Activated CD4-positive, CD25-positive, alpha-beta regulatory T cell treated with anti-CD3 and anti-CD28 coated beads, Interleukin-2, amount 50 U/mL, for 72 hours (primary cell): ENCODE results near the gene MICAL1.

ENCODE experiments used
- DNase-seq: peaks from one replicate; pipeline ENCODE4 v3.0.0; 2021

MICAL1 gene

DNA sequence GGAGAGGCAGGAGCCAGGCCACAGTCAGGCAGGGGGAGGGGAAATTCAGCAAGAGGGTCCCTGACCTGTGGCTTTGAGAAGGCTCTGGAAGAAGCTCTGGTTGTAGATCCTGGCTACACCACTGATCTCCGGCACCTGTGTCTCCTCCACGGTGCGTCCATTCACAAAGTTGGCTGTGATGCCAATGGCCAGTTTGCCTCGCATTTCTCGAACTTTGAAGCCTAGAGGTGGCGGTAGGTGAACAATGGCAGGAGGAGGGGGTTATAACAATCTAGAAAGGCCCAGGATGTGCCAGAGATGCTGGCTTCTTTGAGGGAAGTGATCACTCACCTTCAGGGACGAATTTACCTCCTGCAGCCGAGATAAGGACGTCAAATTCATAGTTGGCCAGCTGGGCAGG, 3.4 kb downstream of the MICAL1 start:
- no peak for DNase-seq

DNA sequence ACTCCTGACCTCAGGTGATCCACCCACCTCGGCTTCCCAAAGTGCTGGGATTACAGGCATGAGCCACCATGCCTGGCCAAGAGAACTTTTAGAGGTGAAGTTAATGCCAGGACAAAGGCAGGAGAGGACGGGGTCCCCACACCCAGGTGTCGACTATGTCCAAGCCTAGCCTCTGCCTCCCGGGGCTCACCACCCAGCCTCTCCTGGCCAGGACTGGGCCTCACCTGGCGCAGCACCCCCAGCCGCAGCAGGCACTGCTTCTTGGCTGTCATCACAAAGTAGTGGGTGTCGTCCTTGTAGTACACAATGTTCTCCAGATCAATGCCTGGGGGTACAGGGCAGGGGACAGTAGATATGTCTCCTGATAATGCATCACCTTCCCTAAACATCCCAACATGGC, 4.2 kb downstream of the MICAL1 start:
- DNase-seq = no peak

DNA sequence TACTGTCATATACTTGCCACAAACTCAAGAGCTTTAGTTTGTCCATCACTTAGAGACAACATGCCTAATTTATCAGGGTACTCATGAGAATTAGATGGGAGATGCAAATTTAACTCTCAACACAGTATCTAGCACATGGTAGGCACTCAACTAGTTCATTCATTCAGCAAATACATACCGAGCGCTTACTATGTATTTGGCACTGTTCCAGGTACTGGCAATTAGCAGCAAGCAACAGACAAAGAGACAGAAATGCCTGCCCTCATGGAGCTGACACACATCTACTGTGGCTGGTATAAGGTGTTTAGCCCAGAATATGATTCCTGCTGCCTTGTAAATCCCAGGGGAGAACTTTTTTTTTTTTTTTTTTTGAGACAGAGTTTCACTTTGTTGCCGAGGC, 4.8 kb downstream of the MICAL1 start:
- no peak for DNase-seq

DNA sequence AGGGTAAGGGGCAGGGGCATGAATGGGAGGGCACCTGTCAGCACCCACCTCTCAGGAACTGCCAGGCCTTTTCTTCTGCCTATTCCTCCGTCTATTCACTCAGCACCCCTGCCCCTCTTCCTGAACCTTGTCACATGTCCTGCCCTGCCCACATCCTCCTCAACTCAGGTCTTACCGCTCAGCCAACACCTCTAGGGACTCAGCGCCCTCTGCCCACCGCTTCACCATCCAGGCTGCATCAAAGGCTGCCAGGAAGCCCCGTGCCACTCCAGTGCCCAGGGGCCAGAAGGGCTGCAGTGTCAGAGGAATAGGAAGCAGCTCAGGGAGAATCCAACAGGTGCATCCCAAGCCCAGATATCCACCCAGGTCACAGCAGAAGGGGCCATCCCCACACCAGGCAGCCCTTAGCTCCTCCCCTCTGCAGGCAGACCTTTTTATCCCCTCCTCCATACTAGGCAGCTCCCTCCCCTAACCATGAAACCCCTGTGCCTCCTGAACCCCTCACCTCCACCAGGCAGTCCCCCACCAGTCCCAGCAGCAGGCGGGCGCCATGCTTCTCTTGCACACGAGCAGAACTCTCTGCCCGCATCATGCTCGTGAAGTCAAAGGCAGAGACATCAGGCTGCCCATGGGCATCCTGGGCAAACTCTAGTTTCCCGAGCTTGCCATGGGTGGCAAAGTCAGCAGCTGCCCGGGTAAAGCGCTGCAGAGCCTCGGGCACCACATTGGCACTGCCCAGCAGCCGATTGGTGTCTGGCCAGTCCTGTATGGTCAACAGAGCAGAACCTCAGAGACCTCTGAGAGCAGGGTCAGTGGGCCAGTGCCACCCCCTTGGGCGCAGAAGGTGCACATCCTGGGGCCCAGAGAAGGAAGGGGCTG, 5.5 kb downstream of the MICAL1 start:
- no peak for DNase-seq

DNA sequence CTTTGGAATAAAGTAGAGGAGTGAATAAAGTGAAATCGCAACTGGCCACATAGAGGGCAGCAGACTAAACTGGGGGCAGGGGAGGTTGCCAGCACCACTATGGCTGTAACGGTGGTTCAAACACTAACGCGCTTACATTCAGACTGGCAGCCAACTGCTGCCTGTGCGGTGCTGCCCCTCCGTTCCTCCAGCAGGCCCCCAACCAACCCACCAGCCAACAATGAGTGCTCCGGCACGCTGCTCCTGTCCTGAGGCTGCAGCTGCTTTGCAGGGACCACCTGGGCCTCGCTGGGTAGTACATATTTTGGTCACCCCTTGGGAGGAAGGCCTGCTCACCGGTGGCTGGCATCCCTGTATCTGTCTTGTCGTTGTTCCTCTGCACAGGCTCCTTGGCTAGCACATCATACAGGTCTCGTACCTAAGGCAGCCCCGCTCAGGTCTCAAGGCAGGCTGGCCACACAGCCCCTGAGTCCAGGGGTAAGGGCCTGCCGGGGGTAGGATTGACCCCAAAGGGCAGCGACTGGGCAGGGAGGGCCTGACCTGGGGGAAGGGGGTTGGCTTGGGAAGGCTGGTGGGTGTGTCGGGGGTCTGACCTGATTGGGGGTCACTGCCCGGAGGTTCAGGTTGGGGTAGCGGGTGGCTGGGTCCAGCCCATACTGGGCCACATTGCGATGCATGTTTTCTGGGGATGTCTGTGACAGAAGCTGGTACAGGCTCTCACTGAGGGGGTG, 6.3 kb downstream of the MICAL1 start:
- DNase-seq = no peak

DNA sequence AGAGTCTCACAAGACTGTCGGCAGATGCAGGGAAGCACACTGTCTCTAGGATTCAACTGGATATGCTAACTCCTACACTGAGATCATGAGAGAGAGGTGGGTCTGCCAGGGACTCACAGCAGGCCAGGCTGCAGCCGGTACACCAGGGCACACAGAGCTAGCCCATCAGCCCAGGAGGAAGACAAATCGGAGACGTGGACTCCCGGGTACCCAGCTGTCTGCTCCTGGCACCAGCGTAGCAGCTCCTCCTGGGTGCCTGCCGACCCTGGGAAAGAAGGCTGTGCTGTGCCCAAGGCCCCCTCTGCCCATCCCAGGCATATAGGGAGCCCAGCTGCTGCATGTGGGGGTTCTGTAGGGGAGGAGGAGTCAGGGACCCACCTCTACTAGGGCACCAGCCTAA, 7.0 kb downstream of the MICAL1 start:
- DNase-seq = no peak

DNA sequence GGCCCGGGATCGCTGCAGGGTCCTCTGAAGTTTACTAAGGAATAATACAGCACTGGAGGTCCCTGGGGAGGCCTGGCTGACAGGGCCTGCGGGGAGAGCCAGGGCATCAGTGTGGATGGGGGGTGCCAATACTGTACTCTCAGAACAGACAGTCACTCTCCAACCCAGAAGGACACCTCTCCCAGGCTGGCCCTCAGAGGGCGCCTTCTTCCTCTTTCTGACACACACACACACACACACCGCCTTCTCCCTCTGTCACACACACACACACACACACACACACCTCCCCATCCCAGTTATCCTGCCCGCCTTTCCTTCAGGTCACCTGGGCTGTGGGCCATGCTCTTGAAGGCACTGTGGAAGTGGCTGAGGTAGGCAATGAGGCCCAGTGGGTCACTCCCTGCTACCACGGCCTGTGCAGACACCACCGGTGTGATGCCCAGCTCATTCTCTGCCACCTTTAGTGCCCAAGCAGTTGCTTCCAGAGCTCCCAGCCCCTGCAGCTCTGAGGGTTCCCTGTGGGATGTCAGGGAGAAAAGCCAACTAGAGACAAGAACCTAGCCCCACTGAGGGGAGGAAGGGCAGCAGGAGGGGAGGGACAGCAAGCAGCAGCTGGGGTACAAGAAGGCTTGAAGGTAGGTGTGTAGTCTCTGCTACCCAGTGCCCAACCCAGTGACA, 7.6 kb downstream of the MICAL1 start:
- DNase-seq = no peak

DNA sequence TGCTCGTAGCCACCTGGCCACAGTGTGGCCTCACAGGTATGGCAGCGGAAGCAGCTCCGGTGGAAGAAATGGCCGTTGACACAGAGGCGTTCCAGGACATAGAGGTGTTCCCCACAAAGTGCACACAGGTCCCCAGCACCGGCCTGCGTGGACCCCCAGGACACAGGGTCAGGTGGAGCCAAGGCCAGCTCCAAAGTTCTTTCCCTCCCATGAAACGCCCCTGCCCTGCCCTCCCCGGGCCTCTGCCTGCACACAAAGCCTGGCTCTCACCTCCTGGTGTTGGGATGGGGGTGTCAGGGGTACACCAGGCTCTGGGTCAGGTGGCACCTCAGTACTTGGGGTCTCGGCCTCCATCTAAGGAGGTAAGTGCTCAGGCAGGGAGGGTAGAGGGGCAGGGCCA, 8.5 kb downstream of the MICAL1 start:
- no peak for DNase-seq

DNA sequence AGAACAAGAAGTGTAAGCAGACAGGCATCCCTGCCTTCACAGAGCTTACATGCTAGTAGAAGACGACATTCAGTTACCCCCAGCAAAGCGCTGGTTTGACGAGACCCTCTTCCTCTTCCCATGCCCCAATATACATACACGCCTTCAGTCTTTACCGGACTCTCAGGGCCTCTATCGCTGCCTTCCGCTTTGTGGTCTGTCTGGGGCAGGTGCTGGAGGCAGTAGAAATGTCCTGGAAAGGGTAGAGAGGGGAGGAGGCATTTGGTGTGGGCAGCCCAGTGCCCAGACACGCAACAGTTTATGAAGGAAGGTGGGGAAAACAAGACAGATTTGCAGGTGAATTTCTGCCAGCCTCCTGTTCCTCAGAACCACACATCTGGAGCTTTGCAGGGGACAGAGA, 9.0 kb downstream of the MICAL1 start:
- no peak for DNase-seq

DNA sequence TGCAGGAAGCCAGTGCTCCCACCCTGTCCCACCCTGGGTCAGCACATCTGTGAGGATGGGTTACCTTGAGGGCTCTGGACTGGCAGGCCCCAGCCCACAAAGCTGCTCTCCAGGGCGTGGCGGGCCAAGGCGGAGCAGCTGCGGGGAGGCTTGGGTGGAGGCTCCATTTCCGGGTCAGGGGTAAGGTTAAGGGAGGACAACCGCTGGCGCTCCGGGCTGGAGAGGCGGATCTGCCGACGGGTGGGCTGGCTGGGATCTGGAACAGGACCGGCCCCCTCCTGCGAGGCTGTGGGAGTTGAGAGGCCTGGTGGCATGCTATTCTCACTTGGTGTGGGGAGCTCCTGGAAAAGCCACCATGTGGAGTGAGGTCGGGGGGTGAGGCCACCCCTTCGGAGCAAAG, 9.5 kb downstream of the MICAL1 start:
- no peak for DNase-seq

DNA sequence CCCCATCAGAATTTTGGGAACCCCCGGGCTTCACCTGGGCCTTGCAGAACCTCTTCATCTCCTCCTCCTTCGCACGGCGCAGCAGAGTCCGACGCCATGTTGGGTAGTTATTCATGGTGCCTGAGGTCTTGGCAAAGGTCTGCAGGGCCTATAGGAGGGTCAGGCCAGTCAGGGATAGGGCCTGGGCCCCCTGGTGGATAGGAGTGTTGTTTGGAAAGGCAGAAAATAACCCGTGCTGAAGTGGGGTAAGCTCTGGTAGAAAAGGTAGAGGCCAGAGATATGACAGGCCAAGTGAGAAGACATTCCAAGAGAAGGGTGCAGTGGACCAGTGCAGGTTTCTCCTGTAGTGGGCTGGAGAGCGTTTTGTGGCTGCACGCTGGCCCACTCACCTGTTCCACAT, 10.2 kb downstream of the MICAL1 start:
- DNase-seq = no peak

DNA sequence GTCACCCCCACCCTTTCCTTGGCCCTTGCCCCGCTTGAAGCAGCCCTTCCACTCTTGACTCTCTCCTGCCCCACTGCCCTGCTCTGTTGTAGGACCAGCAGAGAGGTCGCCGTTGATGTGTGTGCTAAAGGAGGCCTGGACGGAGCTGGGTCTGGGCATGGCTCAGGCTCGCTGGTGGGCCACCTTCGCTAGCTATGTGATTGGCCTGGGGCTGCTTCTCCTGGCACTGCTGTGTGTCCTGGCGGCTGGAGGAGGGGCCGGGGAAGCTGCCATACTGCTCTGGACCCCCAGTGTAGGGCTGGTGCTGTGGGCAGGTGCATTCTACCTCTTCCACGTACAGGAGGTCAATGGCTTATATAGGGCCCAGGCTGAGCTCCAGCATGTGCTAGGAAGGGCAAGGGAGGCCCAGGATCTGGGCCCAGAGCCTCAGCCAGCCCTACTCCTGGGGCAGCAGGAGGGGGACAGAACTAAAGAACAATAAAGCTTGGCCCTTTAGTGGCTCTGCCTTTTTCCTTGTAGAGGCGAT, 12.1 kb downstream of the MICAL1 start:
- no peak for DNase-seq

DNA sequence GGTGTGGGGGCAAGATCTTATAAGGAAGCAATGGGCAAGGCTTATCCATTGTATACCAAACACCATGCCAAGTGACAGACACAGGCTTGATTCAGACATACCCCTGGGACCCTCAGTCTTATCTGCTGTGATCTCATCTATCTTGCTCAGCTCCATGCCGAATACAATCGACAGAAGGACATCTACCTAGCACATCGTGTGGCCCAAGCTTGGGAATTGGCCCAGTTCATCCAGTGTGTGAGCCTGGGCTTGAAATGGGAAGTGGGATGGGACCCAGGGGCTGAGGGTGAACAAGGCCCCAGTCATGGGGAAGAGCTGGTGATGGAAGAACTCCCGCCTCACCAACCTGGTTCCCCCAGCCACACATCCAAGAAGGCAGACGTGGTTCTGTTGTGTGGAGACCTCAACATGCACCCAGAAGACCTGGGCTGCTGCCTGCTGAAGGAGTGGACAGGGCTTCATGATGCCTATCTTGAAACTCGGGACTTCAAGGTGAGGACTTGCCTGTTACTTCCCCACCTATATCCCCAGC, 13.1 kb downstream of the MICAL1 start:
- DNase-seq = no peak

DNA sequence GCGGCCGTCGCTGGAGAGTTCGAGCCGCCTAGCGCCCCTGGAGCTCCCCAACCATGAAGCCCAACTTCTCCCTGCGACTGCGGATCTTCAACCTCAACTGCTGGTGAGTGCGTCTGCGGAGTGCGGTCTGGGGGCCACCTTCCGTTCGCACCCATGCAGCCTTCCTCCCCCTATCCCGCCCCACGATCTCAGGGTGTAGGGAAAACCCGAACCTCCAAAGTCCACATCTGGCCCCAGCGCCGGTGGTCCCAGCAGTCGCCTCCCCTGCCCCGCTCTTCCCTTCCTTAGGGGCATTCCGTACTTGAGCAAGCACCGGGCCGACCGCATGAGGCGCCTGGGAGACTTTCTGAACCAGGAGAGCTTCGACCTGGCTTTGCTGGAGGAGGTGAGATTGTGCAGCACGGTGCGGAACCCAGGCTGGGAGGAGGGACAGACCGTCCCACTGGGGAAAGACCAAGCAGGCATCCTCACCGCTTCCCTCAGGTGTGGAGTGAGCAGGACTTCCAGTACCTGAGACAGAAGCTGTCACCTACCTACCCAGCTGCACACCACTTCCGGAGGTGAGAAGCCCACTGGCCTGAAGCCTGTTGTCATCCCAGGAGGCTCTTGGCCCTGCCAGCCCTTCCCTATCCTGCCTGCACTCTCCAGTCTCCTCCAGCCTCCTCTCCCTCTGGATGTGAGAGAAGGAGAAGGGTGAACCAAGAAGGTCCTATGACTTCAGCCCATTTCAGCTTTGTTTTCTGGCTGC, 14.3 kb downstream of the MICAL1 start:
- no peak for DNase-seq

DNA sequence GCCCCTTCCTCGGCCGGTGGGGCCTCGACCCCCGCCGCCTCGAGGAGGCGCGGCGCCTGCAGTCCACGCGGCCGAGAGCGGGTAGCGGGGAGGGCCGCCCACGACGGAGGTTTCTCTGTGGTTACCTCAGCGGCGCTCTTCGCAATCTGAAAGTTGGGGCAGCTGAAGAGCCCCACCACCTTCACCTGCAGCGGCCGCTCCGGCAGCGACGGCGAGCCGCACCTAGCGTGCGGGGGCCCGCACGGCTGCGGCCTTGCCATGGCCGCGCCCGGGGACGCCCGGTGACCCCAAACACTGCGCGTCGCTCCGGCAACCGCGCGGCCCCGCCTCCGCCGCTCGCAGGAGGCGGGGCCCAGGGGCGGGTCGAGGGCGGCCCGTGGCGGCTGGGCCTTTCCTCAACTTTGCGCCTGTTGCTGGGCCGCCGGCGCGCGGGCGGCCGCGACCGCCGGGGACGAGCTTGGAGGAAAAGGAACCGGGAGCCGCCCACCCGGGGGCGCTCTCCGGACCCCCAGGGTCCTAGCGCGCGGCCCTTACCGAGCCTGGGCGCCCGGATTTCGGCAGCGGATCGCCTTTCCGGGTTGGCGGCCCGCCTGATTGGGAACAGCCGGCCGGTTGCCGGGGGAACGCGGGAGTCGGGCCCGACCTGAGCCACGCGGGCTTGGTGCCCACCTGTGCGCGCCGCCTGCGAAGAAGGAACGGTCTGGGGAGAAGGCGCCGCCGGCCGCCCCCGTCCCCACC, 15.1 kb downstream of the MICAL1 start, which contains the start of the genes PPIL6 and SMPD2:
TSS of gene PPIL6 (minus strand) at position 298 of the 738 bp plus-strand sequence. CDS start at position 260, 38 bp downstream.
TSS of gene SMPD2 (plus strand) at position 394 of the 738 bp plus-strand sequence. CDS start 398 bp downstream, outside the sequence.
- DNase-seq = peak; percentile 80

DNA sequence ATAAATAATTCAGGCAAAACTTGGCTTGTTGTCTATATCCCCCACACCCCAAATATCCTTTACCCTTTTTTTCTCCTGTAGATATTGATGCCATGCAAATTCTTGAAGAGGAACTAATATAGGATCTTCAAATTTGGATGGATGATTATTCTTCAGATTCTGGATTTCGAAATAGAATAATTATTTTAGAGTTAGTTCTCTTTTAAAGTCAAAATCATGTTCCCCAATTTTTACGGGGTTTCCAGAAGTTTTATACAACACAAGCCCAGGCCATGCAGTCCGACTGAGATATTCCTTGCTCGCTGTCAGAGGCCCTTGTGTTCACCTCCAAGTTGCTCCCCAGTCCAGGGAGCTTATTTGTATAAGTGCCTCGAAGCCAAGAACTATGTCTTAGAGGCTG, 19.5 kb downstream of the MICAL1 start:
- no peak for DNase-seq

DNA sequence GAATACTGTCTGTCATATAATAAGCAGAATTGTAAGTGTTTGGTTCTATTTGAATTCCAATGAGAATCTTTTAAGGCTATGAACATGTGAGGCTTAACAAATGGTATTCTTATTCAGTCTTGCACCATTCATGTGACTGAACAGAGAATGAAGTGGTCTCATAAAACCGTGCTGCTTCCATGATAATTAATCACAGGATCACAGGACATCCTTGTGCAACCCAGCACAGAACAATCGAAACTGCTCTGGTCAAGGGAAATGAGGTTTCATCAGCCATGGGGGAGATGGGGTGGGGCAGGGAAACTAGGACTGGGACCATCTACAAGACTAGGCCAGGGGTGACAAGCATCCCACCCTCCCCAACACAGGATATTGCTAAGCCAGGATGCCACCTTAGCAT, 21.1 kb downstream of the MICAL1 start:
- no peak for DNase-seq

DNA sequence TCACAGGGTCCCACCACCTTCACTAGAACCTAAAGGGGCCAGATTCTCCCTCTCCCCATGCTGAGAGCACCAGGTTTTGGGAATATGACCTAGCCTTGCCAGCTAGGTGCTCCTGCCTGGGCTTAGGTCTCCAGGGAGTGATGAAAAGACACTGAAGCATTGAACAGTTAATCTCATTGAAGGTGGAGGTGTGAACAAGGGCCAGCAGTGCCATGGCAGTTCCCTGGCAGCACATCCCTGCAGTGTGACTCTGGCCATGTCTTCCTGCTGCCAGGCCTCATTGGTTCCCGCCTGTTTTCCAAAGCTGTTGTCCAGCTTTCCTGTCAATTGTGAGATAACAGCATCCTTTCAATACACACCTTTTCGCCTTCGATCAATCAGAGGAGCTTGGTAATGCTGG, 26.1 kb downstream of the MICAL1 start:
- DNase-seq = no peak

DNA sequence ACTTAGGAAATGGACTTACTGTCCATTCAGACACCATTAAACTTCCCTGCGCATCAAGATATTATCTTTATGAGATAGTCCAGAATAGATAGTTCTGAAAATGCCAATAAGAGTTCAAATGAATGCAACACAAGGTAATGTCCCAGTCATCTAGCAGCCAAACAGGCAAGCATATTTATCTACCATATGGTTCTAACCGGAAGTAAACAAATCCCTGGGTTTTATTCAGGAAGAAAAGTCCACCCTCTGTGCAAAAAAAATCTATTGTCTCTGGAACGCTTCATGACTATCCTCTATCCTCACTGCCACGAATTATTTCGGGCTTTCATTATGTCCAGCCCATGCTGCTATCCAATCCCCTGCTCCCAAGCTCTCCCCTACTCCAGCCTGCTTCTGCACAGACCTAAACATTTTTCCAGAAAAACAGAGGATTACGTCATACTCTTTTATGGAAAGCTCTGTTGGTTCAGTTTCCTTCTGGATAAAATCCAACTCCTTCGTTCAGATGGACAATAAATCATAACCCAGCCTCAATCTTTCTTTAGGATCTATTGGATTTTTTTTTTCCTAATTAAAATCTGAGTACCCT, 26.6 kb downstream of the MICAL1 start:
- no peak for DNase-seq

DNA sequence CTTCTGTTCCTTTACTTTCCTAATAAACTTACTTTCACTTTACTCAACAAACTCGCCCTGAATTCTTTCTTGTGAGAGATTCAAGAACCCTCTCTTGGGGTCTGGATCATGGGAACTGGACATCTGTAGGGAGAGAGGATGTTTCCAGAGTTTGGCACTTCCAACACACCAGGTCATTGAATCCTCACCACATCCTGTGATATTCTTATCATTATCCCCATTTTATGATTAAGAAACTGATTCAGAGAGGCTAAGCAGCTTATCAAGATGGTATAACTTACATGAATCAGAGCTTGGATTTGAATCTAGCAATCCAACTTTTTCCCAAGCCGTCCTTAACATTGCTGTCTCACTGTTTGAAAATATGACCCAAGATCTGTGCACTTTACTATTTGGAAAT, 30.6 kb downstream of the MICAL1 start:
- DNase-seq = no peak

DNA sequence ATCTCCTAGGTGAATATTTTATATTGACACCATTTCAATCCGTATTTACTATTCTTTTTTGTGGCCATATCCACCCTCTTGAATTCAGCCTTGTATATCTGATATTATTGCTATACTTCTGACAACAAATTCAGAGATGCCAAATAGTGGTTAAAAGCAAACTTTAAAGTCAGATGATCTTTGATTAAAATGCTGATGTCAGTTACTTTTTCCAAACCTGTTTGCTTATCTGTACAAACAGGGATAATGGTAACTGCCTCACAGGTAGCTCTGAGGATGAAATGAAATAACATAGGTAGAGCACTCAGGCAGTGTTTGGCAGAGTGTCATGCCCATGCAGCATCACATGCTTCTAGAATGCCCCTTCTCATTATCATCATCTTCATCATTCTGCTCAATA, 34.4 kb downstream of the MICAL1 start:
- no peak for DNase-seq
